Sigmoid colon (tissue), 7 donors: ENCODE results near the gene TMEM82. TPM values are rescaled to one million over a fixed set of nuclear protein-coding genes. Genes with fewer than 3 reads are reported as not detected.

Source experiments
- DNase-seq: peaks from one replicate; pipeline ENCODE4 v3.0.0-alpha.2; 2019
- H3K27ac ChIP-seq, 4 donors: fragments of 200-600 bp; sonication (generic); one replicate each; pipeline ENCODE4 v1.5.1; 2016 to 2019; ENCODE audit warnings: mild to moderate bottlenecking in 1 of 4
- H3K27me3 ChIP-seq, 3 donors: fragments of 200-600 bp; sonication (generic); one replicate each; pipeline ENCODE4 v1.5.1; 2019; ENCODE audit warnings: mild to moderate bottlenecking in 1 of 3
- H3K36me3 ChIP-seq, 4 donors: fragments of 200-600 bp; sonication (generic); one replicate each; pipeline ENCODE4 v1.5.1; 2016 to 2019
- H3K4me1 ChIP-seq, 4 donors: fragments of 200-600 bp; sonication (generic); one replicate each; pipeline ENCODE4 v1.5.1; 2017 to 2019
- H3K4me3 ChIP-seq, 4 donors: fragments of 200-600 bp; sonication (generic); one replicate each; pipeline ENCODE4 v1.5.1; 2017 to 2019; ENCODE audit warnings: mild to moderate bottlenecking in 2 of 4, moderate library complexity in 1 of 4
- H3K9me3 ChIP-seq, 4 donors: fragments of 200-600 bp in 3 of 4; sonication (generic) in 3 of 4; one replicate each; pipeline versions ENCODE4 v1.5.1 to v1.6.1; 2013 to 2019
- CTCF ChIP-seq, 4 experiments: fragments of 450-650 bp in 3 of 4; fragments of 200-600 bp in 1 of 4; IDR thresholded peaks; one replicate each; pipeline ENCODE4 v1.5.1; 2016 to 2019; ENCODE audit warnings: antibody characterized with exemption in 4 of 4, mild to moderate bottlenecking in 3 of 4, moderate library complexity in 2 of 4
- EP300 ChIP-seq, 4 donors: sonication (generic); formaldehyde crosslinking; IDR thresholded peaks; one replicate each; pipeline ENCODE4 v1.6.1; 2017; ENCODE audit warnings: antibody characterized with exemption in 4 of 4
- POLR2A ChIP-seq, 2 donors: fragments of 450-650 bp; IDR thresholded peaks; one replicate each; pipeline ENCODE4 v1.6.1; 2016; ENCODE audit warnings: antibody characterized with exemption in 2 of 2, mild to moderate bottlenecking in 2 of 2, moderate library complexity in 2 of 2
- POLR2AphosphoS5 ChIP-seq, 4 donors: sonication (generic); formaldehyde crosslinking; IDR thresholded peaks; one replicate each; pipeline ENCODE4 v1.6.1; 2017; ENCODE audit warnings: antibody characterized with exemption in 4 of 4
- WGBS, 2 donors: extraction: QIAGEN DNeasy Blood & Tissue Kit; methylation state at CpG; one replicate each; pipeline ENCODE4 v1.1.7; 2013; 5-methylcytosine and 5-hydroxymethylcytosine counted together
- intact Hi-C: fragments of 100-400 bp; cut with DNase I; formaldehyde crosslinking; loops from one replicate; pipeline ENCODE4 v1.15.1; 2023
- polyA plus RNA-seq, 3 donors: library from polyadenylated mRNA; stranded (reverse); fragments of 200-250 nt; gene quantifications; one replicate each; pipeline ENCODE4 v1.2.3, GENCODE V29; 2013
- total RNA-seq, 4 donors: library from RNA; depleted of rRNA; stranded (reverse); fragments of >200 nt; gene quantifications; one replicate each; pipeline ENCODE4 v1.1.0, GENCODE V29; 2016
- donor health status: healthy with polysubstance abuse.
- donor health status: Bipolar disorder and iron deficiency.
- donor health status: healthy.

Gene TMEM82
- total and polyA plus RNA-seq, 7 donors = 0.55 to 19.3 (median 11.1) TPM; not detected in 3

GRCh38 chr1:15723631-15724246, 18.6 kb upstream of the TMEM82 start:
- H3K4me3 ChIP-seq = no peak overlapping the region

DNA sequence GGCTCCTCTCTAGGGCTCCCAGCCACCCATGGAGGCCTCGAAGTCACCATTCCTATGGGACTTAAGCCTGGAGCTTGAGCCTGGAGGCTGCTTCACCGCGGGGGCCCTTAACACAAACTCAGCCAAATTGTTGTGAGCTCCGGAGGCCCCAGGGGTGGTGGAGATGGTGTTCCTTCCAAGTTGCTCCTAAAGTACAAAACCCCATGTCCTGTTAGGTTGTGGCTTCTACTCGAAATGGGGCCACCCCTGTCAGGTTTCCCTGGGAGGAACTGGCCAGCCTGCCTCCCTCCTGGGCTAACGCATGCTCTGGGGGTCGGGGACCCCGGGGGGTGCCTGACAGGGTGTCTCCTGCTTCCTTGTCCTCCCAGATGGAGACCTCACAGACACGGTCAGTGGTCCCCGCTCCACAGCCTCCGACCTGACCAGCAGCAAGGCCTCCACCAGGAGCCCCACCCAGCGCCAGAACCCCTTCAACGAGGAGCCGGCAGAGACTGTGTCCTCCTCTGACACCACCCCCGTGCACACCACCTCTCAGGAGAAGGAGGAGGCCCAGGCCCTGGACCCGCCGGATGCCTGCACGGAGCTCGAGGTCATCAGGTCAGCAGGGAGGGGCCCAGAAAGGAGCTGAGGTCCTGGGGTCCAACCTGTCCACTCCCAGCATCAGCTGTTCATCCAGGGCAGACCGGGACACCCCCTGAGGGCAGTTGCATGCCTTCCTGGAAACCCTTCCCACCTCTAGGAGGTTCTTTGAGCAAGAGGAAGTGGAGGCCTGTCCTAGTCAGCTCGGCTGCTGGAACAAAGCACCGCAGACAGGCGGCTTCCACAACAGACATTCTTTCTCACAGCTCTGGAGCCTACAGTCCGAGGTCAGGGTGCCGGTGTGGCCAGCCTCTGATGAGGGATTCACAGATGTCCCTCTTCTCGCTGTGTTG, 17.1 kb upstream of the TMEM82 start:
- peaks cover 45 to 93% (median 58%) of the 10 kb centered on the region in 4 donors for H3K36me3 ChIP-seq
- TF ChIP-seq POLR2A (IDR thresholded peaks at IDR 0.05) = no peak
- no peak for TF ChIP-seq CTCF (IDR thresholded peaks at IDR 0.05)
- no peak for TF ChIP-seq POLR2AphosphoS5 (IDR thresholded peaks at IDR 0.05)
- TF ChIP-seq EP300 (IDR thresholded peaks at IDR 0.05) = no peak
- no peak overlapping the region for H3K4me3 ChIP-seq
- intact Hi-C loops = no loop called here
- no peak for DNase-seq
- 89% methylated on average over 26 of the region's 26 CpGs for WGBS, 2 donors
- no peak overlapping the region for H3K27ac ChIP-seq
- no peaks in the 10 kb centered on the region for H3K9me3 ChIP-seq
- H3K4me1 ChIP-seq = peaks cover 0 to 11% (median 4%) of the 10 kb centered on the region in 4 donors
- no peaks in the 10 kb centered on the region for H3K27me3 ChIP-seq

More at GRCh38 chr1:15723631-15724246, 18.6 kb upstream of the TMEM82 start:
- Histone ChIP-seq H3K4me1 (peaks cover 0 to 23% (median 12%) of the 10 kb centered on the region in 4 donors), H3K27me3 (no peaks in the 10 kb centered on the region), H3K9me3 (no peaks in the 10 kb centered on the region), H3K36me3 (peaks cover 34 to 93% (median 56%) of the 10 kb centered on the region in 4 donors), H3K27ac (no peak overlapping the region)
- 89 to 95% methylated on average over 20 of the region's 20 CpGs for WGBS, 2 donors
- no peak for DNase-seq
- intact Hi-C loops = no loop called here
- no peak for TF ChIP-seq POLR2A (IDR thresholded peaks at IDR 0.05)
- no peak for TF ChIP-seq POLR2AphosphoS5 (IDR thresholded peaks at IDR 0.05)
- no peak for TF ChIP-seq EP300 (IDR thresholded peaks at IDR 0.05)
- no peak for TF ChIP-seq CTCF (IDR thresholded peaks at IDR 0.05)

- peaks cover 51 to 93% (median 67%) of the 10 kb centered on the region in 4 donors for H3K36me3 ChIP-seq
Observed at GRCh38 chr1:15726508-15726907, 15.8 kb upstream of the TMEM82 start.

DNA sequence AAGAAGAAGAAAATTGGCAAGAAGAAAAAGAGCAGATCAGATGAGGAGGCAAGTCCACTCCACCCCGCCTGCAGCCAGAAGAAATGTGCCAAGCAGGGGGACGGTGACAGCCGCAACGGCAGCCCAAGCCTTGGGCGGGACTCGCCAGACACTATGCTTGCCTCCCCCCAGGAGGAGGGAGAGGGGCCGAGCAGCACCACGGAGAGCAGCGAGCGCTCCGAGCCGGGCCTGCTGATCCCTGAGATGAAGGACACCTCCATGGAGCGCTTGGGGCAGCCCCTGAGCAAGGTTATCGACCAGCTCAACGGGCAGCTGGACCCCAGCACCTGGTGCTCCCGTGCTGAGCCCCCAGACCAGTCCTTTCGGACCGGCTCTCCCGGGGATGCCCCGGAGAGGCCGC, 15.3 kb upstream of the TMEM82 start:
- no peak overlapping the region for H3K4me3 ChIP-seq
- no peaks in the 10 kb centered on the region for H3K27me3 ChIP-seq
- WGBS, 2 donors = 88 to 95% methylated on average over 21 of the region's 21 CpGs
- no peaks in the 10 kb centered on the region for H3K9me3 ChIP-seq
- no peak for DNase-seq
- TF ChIP-seq POLR2A (IDR thresholded peaks at IDR 0.05) = no peak
- TF ChIP-seq EP300 (IDR thresholded peaks at IDR 0.05) = no peak
- TF ChIP-seq POLR2AphosphoS5 (IDR thresholded peaks at IDR 0.05) = no peak
- no peak for TF ChIP-seq CTCF (IDR thresholded peaks at IDR 0.05)
- peaks cover 52 to 93% (median 70%) of the 10 kb centered on the region in 4 donors for H3K36me3 ChIP-seq
- peaks cover 0 to 11% (median 4%) of the 10 kb centered on the region in 4 donors for H3K4me1 ChIP-seq
- no peak overlapping the region for H3K27ac ChIP-seq
- intact Hi-C loops = no loop called here

More at GRCh38 chr1:15726508-15726907, 15.8 kb upstream of the TMEM82 start:
- H3K27ac ChIP-seq = no peak overlapping the region
- peaks cover 0 to 11% (median 4%) of the 10 kb centered on the region in 4 donors for H3K4me1 ChIP-seq
- H3K27me3 ChIP-seq = no peaks in the 10 kb centered on the region
- no peaks in the 10 kb centered on the region for H3K9me3 ChIP-seq
- H3K4me3 ChIP-seq = no peak overlapping the region
- no peak for DNase-seq
- TF ChIP-seq CTCF (IDR thresholded peaks at IDR 0.05) (no peak), POLR2AphosphoS5 (IDR thresholded peaks at IDR 0.05) (no peak), EP300 (IDR thresholded peaks at IDR 0.05) (no peak), POLR2A (IDR thresholded peaks at IDR 0.05) (no peak)
- intact Hi-C loops = no loop called here
- WGBS, 2 donors = 93 to 95% methylated on average over 9 of the region's 9 CpGs
